Activated CD8-positive, alpha-beta T cell treated with anti-CD3 and anti-CD28 coated beads for 36 hours (primary cell): ENCODE measurements around the gene PUM1. TPM values are rescaled to one million over a fixed set of nuclear protein-coding genes. Genes with fewer than 3 reads are reported as not detected.

Experiments
- ATAC-seq: fragments of 200-7000 bp; cut with Tn5 transposase; one replicate; pipeline ENCODE4 v1.10.0; 2021; ENCODE audit warnings: mild to moderate bottlenecking, moderate library complexity
- CTCF ChIA-PET: fragments of 350-600 bp; sonication (Branson Sonifier 250); formaldehyde crosslinking; loops from one replicate; lab custom pipeline; 2021; ENCODE audit warnings: antibody characterized with exemption; lab: Charles Lee
- POLR2A ChIA-PET: fragments of 350-600 bp; sonication (Branson Sonifier 250); formaldehyde crosslinking; loops from one replicate; lab custom pipeline; 2021; ENCODE audit warnings: antibody characterized with exemption; lab: Charles Lee
- DNase-seq: peaks from one replicate; pipeline ENCODE4 v3.0.0-alpha.2; 2020
- H3K27ac Mint-ChIP-seq: one replicate; pipeline ENCODE4 v1.8.0; 2021; ENCODE audit warnings: mild to moderate bottlenecking, mixed read lengths
- H3K27me3 Mint-ChIP-seq: one replicate; pipeline ENCODE4 v1.8.0; 2021; ENCODE audit warnings: mixed read lengths
- H3K36me3 Mint-ChIP-seq: one replicate; pipeline ENCODE4 v1.8.0; 2021; ENCODE audit warnings: low read depth, mixed read lengths
- H3K4me1 Mint-ChIP-seq: one replicate; pipeline ENCODE4 v1.8.0; 2021; ENCODE audit warnings: low read depth, mixed read lengths
- H3K4me3 Mint-ChIP-seq: one replicate; pipeline ENCODE4 v1.8.0; 2021; ENCODE audit warnings: mild to moderate bottlenecking, moderate library complexity, mixed read lengths
- H3K9me3 Mint-ChIP-seq: one replicate; pipeline ENCODE4 v1.8.0; 2021; ENCODE audit warnings: mixed read lengths
- intact Hi-C: fragments of 100-400 bp; cut with micrococcal nuclease; formaldehyde crosslinking; loops from one replicate; pipeline ENCODE4 v1.10.0; 2022
- total RNA-seq, 2 experiments: library from RNA; stranded (reverse); gene quantifications; one replicate each; pipeline ENCODE4 v1.2.3, GENCODE V29; 2021
- TF ChIP-seq, protein P1 (sequence below): fragments of 200-600 bp; IDR thresholded peaks from one replicate; pipeline ENCODE4 v1.8.0; 2022; ENCODE audit warnings: antibody characterized with exemption, mild to moderate bottlenecking

PUM1 gene
- total RNA-seq, 2 experiments from 2014 or later: 98.0 to 99.0 TPM

- DNase-seq (no peak), ATAC-seq (no peak)
- TF ChIP-seq, protein P1, sequence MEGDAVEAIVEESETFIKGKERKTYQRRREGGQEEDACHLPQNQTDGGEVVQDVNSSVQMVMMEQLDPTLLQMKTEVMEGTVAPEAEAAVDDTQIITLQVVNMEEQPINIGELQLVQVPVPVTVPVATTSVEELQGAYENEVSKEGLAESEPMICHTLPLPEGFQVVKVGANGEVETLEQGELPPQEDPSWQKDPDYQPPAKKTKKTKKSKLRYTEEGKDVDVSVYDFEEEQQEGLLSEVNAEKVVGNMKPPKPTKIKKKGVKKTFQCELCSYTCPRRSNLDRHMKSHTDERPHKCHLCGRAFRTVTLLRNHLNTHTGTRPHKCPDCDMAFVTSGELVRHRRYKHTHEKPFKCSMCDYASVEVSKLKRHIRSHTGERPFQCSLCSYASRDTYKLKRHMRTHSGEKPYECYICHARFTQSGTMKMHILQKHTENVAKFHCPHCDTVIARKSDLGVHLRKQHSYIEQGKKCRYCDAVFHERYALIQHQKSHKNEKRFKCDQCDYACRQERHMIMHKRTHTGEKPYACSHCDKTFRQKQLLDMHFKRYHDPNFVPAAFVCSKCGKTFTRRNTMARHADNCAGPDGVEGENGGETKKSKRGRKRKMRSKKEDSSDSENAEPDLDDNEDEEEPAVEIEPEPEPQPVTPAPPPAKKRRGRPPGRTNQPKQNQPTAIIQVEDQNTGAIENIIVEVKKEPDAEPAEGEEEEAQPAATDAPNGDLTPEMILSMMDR: no peak
- ChIA-PET POLR2A (no interaction called here), CTCF (interaction anchor here (1.0 to 1.3 kb wide), 2 partner anchors 9 to 56 kb away, joined by 3 read pairs; no protein-coding TSS in a partner anchor)
- intact Hi-C loops: no loop called here
- Mint-ChIP-seq H3K4me3 (no peak overlapping the region), H3K4me1 (peaks cover 26% of the 10 kb centered on the region), H3K27ac (no peak overlapping the region), H3K27me3 (no peaks in the 10 kb centered on the region), H3K9me3 (no peaks in the 10 kb centered on the region), H3K36me3 (peaks cover 66% of the 10 kb centered on the region)
These were observed 98.7 kb downstream of the PUM1 start for GRCh38 chr1:30966690-30967369.

DNA sequence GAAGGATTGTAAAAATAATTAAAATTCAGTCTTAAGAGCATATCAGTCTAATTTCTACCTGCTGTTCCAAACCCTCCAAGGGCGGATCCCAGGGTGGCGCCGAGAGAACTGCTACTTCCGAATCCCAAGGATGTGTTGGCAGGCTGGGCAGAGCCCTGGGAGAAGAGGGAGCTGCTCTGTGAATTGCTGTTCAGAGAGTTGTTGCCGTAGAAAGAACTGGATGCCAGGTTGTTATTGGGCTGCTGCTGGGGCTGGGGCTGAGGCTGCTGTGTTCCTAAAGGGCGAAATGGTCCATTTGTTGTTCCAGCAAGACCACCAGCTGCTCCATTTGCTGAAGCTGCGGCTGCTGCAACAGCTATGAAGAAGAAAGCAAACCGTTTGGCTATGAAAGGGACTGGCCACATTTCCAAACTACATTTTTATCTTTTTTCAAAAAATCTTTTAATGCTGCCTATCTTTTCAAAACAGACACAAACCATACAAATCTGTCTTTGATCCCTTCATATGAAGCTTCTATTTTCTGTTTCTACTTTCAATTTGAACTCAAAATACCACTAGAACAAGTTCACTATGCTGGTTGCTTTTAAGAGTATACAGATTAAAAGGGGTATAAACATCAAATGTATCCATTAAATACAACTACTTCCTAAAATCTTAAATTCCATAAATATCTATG, 99.5 kb downstream of the PUM1 start:
- no peaks in the 10 kb centered on the region for H3K9me3 Mint-ChIP-seq
- DNase-seq: no peak
- intact Hi-C loops: no loop called here
- no peak overlapping the region for H3K4me3 Mint-ChIP-seq
- H3K36me3 Mint-ChIP-seq: peaks cover 63% of the 10 kb centered on the region
- no peak for ATAC-seq
- H3K27me3 Mint-ChIP-seq: no peaks in the 10 kb centered on the region
- peaks cover 19% of the 10 kb centered on the region for H3K4me1 Mint-ChIP-seq
- TF ChIP-seq, protein P1: no peak
- H3K27ac Mint-ChIP-seq: no peak overlapping the region
- CTCF ChIA-PET: interaction anchor here (1.0 to 1.3 kb wide), 2 partner anchors 8 to 55 kb away, joined by 3 read pairs; no protein-coding TSS in a partner anchor
- POLR2A ChIA-PET: no interaction called here

DNA sequence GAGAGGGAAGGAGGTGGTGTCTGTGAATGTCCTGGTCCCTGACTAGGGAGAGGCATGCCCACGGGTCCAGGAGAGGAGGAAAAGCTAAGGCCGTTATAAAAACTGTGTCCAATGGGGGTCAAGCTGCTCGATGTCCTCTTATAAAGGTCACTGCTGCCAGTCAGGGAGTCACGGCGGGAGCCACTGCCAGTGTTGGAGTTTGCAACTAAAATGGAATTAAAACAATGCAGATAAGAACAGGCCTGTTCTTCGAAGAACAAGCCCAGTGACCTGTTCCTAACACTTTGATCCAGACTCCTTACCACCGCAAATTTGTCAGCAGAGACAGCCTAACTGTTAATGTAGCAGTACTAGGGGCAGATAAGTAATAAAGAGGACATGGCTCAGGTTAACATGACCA, 100.8 kb downstream of the PUM1 start:
- Mint-ChIP-seq H3K27me3 (no peaks in the 10 kb centered on the region), H3K27ac (no peak overlapping the region), H3K36me3 (peaks cover 68% of the 10 kb centered on the region), H3K9me3 (no peaks in the 10 kb centered on the region), H3K4me3 (no peak overlapping the region), H3K4me1 (peaks cover 20% of the 10 kb centered on the region)
- DNase-seq: no peak
- POLR2A ChIA-PET: interaction anchor here (0.6 kb wide), 1 partner anchor 21 kb away, joined by 3 read pairs; no protein-coding TSS in a partner anchor
- TF ChIP-seq, protein P1: no peak
- CTCF ChIA-PET: interaction anchor here (1.4 kb wide), 1 partner anchor 36 kb away, joined by 3 read pairs; no protein-coding TSS in a partner anchor
- ATAC-seq: no peak
- intact Hi-C loops: no loop called here

- Mint-ChIP-seq H3K36me3 (peaks cover 65% of the 10 kb centered on the region), H3K4me1 (peaks cover 28% of the 10 kb centered on the region), H3K27me3 (no peaks in the 10 kb centered on the region), H3K27ac (peak overlapping the region; percentile 9), H3K9me3 (no peaks in the 10 kb centered on the region), H3K4me3 (no peak overlapping the region)
- intact Hi-C loops: no loop called here
- TF ChIP-seq, protein P1: no peak
- DNase-seq (no peak), ATAC-seq (no peak)
- ChIA-PET POLR2A (no interaction called here), CTCF (interaction anchor here (0.9 to 1.0 kb wide), 2 partner anchors 14 to 162 kb away, joined by 3 read pairs; no protein-coding TSS in a partner anchor)
These were observed 102.7 kb downstream of the PUM1 start for GRCh38 chr1:30962609-30963508.
